Measurements from ENCODE around the gene CLEC7A.
A peak's percentile ranks its signal among the peaks of the same experiment; 100 is the strongest.

Gene CLEC7A

GRCh38 chr12:10151621-10152020 lies 21.6 kb upstream of the CLEC7A start:
- no peak for DNase-seq (ENCODE audit: low read depth, low spot score)
- H3K4me3 ChIP-seq (ENCODE audit: low read depth, low read length) = no peak overlapping the region
- ChIA-PET CTCF (interaction anchor here (1.0 to 4.9 kb wide), 11 partner anchors 10 to 409 kb away, joined by 4 to 59 read pairs (median 15); partner anchors contain the start of gene CLEC12B), POLR2A (no interaction called here)
- TF ChIP-seq CTCF (IDR thresholded peaks at IDR 0.05; ENCODE audit: insufficient read depth, low read length, missing control alignments) = no peak

DNA sequence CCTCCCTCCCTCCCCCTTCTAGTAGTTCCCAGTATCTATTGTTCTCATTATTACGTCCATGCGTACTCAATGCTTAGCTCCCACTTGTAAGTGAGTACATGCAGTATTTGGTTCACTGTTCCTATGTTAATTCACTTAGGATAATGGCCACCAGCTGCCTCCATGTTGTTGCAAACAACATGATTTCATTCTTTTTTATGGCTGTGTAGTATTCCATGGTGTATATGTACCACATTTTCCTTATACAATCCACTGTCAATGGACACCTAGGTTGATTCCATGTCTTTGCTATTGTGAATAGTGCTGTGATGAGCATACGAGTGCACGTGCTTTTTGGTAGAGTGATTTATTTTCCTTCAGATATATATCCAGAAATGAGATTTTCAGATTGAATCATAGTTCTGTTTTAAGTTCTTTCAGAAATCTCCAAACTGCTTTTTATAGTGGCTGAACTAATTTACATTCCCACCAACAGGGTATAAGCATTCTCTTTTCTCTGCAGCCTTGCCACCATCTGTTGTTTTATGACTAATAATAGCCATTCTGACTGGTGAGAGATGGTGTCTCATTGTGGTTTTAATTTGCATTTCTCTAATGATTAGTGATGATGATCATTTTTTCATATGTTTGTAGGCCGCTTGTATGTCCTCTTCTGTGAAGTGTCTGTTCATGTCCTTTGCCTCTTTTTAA lies 17.9 kb upstream of the CLEC7A start:
- no peak for TF ChIP-seq CTCF (IDR thresholded peaks at IDR 0.05; ENCODE audit: insufficient read depth, low read length, missing control alignments)
- CTCF ChIA-PET = no interaction called here
- POLR2A ChIA-PET = no interaction called here
- no peak for DNase-seq (ENCODE audit: low read depth, low spot score)
- H3K4me3 ChIP-seq (ENCODE audit: low read depth, low read length) = no peak overlapping the region

- ChIA-PET POLR2A (no interaction called here), CTCF (interaction anchor here (0.7 to 2.3 kb wide), 11 partner anchors 10 to 395 kb away, joined by 3 to 24 read pairs (median 5); partner anchors contain the start of gene CLEC9A)
- TF ChIP-seq CTCF (IDR thresholded peaks at IDR 0.05; ENCODE audit: insufficient read depth, low read length, missing control alignments) = no peak
- DNase-seq (ENCODE audit: low read depth, low spot score) = no peak
- H3K4me3 ChIP-seq (ENCODE audit: low read depth, low read length) = no peak overlapping the region
Measured at GRCh38 chr12:10142976-10143589, 13.1 kb upstream of the CLEC7A start.

DNA sequence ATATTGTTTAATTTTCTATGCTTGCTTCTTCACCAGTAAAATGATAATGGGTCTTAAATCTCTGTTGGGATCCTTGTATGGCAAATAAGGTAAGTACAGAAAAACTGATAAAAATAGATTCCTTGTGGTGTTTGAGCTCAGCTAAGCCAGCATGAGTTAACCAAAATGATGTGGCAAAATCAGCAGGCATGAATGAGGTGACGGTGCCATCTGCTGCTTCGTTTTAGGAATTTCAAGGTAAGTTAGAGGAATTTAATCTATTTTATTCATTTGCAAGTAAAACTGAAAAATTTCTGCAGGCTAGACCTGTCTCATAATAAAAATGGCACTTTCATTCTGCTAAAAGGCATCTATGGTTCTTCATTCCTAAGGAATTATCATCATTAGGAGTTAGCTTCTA lies 10.0 kb upstream of the CLEC7A start:
- TF ChIP-seq CTCF (IDR thresholded peaks at IDR 0.05; ENCODE audit: insufficient read depth, low read length, missing control alignments) = peak; percentile 39
- DNase-seq (ENCODE audit: low read depth, low spot score) = no peak
- ChIA-PET POLR2A (no interaction called here), CTCF (interaction anchor here (0.7 to 4.2 kb wide), 20 partner anchors 10 to 389 kb away, joined by 3 to 82 read pairs (median 6); partner anchors contain the start of genes CLEC12B, CLEC7A and CLEC9A)
- no peak overlapping the region for H3K4me3 ChIP-seq (ENCODE audit: low read depth, low read length)

DNA sequence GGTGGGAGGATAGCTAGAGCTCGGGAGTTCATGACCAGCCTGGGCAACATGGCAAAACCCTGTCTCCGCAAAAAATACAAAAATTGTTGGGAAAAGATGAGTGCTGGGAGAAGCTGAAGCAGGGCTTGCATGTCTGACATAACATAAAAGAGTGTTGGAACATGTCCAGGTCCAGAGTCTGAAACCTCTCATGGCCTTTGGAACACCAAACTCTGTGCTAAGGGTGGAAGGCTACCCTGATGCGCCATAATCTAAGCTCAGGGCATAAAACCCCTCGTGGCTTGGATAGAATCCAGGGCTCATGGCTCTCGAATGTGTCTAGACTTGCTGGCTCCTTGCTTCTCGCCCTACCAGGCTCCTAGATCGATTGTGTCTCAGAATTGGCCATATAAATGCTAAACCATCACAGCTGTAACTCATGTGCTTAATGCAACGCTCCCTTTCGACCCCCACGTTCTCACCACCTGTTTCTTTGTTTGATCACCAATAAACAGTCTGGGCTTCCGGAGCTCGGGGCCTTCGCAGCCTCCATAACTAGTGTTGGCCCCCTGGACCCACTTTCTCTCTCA lies 6.7 kb upstream of the CLEC7A start:
- no peak for TF ChIP-seq CTCF (IDR thresholded peaks at IDR 0.05; ENCODE audit: insufficient read depth, low read length, missing control alignments)
- no peak for DNase-seq (ENCODE audit: low read depth, low spot score)
- ChIA-PET CTCF (interaction anchor here (1.2 to 3.6 kb wide), 4 partner anchors 18 to 386 kb away, joined by 3 to 13 read pairs (median 4); partner anchors contain the start of gene CLEC12B), POLR2A (no interaction called here)
- no peak overlapping the region for H3K4me3 ChIP-seq (ENCODE audit: low read depth, low read length)

DNA sequence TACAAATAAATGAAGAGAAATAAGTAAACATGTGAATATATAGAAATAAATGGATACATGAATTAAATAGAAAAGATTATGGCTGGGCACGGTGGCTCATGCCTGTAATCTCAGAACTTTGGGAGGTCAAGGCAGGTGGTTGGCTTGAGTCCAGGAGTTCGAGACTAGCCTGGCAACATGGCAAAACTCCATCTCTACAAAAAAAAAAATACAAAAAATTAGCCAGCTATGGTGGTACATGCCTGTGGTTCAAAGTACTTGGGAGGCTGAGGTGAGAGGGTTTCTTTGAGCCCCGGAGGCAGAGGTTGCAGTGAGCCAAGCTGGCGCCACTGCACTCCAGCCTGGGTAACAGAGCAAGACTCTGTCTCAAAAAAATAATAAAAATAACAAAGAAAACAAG lies 5.1 kb upstream of the CLEC7A start:
- ChIA-PET POLR2A (no interaction called here), CTCF (interaction anchor here (0.9 to 3.6 kb wide), 4 partner anchors 103 to 387 kb away, joined by 3 to 13 read pairs (median 6); partner anchors contain the start of gene CLEC12B)
- H3K4me3 ChIP-seq (ENCODE audit: low read depth, low read length) = no peak overlapping the region
- no peak for TF ChIP-seq CTCF (IDR thresholded peaks at IDR 0.05; ENCODE audit: insufficient read depth, low read length, missing control alignments)
- DNase-seq (ENCODE audit: low read depth, low spot score) = no peak
